Activated T-cell treated with anti-CD3 and anti-CD28 coated beads, Interleukin-2, amount 50 U/mL, for 24 hours (primary cell): ENCODE data around the gene ADAMTS6.
"Not testable (repeated sequence)": the region's sequence is repeated elsewhere in the genome, so short reads cannot be mapped to it uniquely, and the experiment has no call there.

Experiments used
- DNase-seq: peaks from one replicate; pipeline ENCODE4 v3.0.0-alpha.2; 2020
- H3K27ac Mint-ChIP-seq: 2 replicates; pipeline ENCODE4 v1.8.0; 2020; ENCODE audit warnings: mild to moderate bottlenecking, mixed read lengths
- H3K27me3 Mint-ChIP-seq: 2 replicates; pipeline ENCODE4 v1.8.0; 2020; ENCODE audit warnings: mixed read lengths
- H3K36me3 Mint-ChIP-seq: 2 replicates; pipeline ENCODE4 v1.8.0; 2020; ENCODE audit warnings: low read depth, mixed read lengths
- H3K4me1 Mint-ChIP-seq: 2 replicates; pipeline ENCODE4 v1.8.0; 2020; ENCODE audit warnings: low read depth, mixed read lengths
- H3K4me3 Mint-ChIP-seq: 2 replicates; pipeline ENCODE4 v1.8.0; 2020; ENCODE audit warnings: mild to moderate bottlenecking, moderate library complexity, mixed read lengths
- H3K9me3 Mint-ChIP-seq: 2 replicates; pipeline ENCODE4 v1.8.0; 2020; ENCODE audit warnings: mixed read lengths

Gene ADAMTS6, protein sequence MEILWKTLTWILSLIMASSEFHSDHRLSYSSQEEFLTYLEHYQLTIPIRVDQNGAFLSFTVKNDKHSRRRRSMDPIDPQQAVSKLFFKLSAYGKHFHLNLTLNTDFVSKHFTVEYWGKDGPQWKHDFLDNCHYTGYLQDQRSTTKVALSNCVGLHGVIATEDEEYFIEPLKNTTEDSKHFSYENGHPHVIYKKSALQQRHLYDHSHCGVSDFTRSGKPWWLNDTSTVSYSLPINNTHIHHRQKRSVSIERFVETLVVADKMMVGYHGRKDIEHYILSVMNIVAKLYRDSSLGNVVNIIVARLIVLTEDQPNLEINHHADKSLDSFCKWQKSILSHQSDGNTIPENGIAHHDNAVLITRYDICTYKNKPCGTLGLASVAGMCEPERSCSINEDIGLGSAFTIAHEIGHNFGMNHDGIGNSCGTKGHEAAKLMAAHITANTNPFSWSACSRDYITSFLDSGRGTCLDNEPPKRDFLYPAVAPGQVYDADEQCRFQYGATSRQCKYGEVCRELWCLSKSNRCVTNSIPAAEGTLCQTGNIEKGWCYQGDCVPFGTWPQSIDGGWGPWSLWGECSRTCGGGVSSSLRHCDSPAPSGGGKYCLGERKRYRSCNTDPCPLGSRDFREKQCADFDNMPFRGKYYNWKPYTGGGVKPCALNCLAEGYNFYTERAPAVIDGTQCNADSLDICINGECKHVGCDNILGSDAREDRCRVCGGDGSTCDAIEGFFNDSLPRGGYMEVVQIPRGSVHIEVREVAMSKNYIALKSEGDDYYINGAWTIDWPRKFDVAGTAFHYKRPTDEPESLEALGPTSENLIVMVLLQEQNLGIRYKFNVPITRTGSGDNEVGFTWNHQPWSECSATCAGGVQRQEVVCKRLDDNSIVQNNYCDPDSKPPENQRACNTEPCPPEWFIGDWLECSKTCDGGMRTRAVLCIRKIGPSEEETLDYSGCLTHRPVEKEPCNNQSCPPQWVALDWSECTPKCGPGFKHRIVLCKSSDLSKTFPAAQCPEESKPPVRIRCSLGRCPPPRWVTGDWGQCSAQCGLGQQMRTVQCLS (N-terminal part only)

GRCh38 chr5:65481635-65482295, at the start of gene ADAMTS6:
Gene ADAMTS6 (minus strand): TSS chr5:65481920. CDS start chr5:65473673, 8,247 bp downstream.
- Mint-ChIP-seq H3K9me3 (no peaks in the 10 kb centered on the region), H3K4me1 (peaks cover 19% of the 10 kb centered on the region), H3K27ac (peak within 1 kb of the TSS; percentile 93), H3K36me3 (peaks cover 4% of the 10 kb centered on the region), H3K4me3 (no peak within 1 kb of the TSS), H3K27me3 (no peaks in the 10 kb centered on the region)
- peak; percentile 81 for DNase-seq

- Mint-ChIP-seq H3K27ac (no peak overlapping the region), H3K4me3 (no peak overlapping the region)
Observed at GRCh38 chr5:65530904-65531303, 49.2 kb upstream of the ADAMTS6 start.

GRCh38 chr5:65525726-65526125, 44.0 kb upstream of the ADAMTS6 start:
- Mint-ChIP-seq H3K27ac (no peak overlapping the region), H3K4me1 (no peaks in the 10 kb centered on the region), H3K36me3 (peaks cover 84% of the 10 kb centered on the region), H3K4me3 (no peak overlapping the region), H3K27me3 (no peaks in the 10 kb centered on the region), H3K9me3 (no peaks in the 10 kb centered on the region)
- no peak for DNase-seq

More at GRCh38 chr5:65530904-65531303, 49.2 kb upstream of the ADAMTS6 start:
- H3K4me1 Mint-ChIP-seq = no peaks in the 10 kb centered on the region
- DNase-seq = no peak
- H3K27me3 Mint-ChIP-seq = no peaks in the 10 kb centered on the region
- peaks cover 73% of the 10 kb centered on the region for H3K36me3 Mint-ChIP-seq
- H3K9me3 Mint-ChIP-seq = no peaks in the 10 kb centered on the region

- Mint-ChIP-seq H3K4me1 (peaks cover 3% of the 10 kb centered on the region), H3K36me3 (peaks cover 29% of the 10 kb centered on the region), H3K27me3 (no peaks in the 10 kb centered on the region), H3K4me3 (no peak overlapping the region), H3K27ac (no peak overlapping the region), H3K9me3 (no peaks in the 10 kb centered on the region)
- DNase-seq = no peak
Observed at GRCh38 chr5:65512170-65512937, 30.6 kb upstream of the ADAMTS6 start.

GRCh38 chr5:65508978-65509377, 27.3 kb upstream of the ADAMTS6 start:
- Mint-ChIP-seq H3K36me3 (peaks cover 25% of the 10 kb centered on the region), H3K27ac (no peak overlapping the region), H3K9me3 (no peaks in the 10 kb centered on the region), H3K4me1 (peaks cover 3% of the 10 kb centered on the region), H3K27me3 (no peaks in the 10 kb centered on the region), H3K4me3 (no peak overlapping the region)
- DNase-seq = no peak

GRCh38 chr5:65506961-65507360, 25.2 kb upstream of the ADAMTS6 start:
- Mint-ChIP-seq H3K9me3 (no peaks in the 10 kb centered on the region), H3K27ac (no peak overlapping the region), H3K27me3 (no peaks in the 10 kb centered on the region), H3K4me1 (no peaks in the 10 kb centered on the region), H3K36me3 (peaks cover 31% of the 10 kb centered on the region), H3K4me3 (no peak overlapping the region)
- no peak for DNase-seq

DNA sequence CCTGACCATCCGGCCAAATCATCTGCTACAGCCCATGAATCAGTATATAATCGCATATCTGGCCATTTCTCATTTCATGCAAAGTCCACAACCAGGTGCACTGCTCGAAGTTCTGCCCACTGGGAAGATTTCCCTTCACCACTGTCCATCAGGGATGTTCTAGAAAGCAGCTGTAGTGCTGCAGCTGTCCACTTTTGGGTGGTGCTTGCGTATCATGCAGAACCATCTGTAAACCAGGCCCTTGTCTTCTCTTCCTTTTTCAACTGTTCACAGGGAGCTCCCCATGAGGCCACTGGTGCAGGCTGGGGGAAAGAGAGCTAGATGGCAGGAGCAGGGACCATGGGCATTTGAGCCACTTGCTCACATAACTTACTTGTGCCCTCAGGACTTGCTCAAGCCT, 7.4 kb upstream of the ADAMTS6 start:
- Mint-ChIP-seq H3K4me1 (no peaks in the 10 kb centered on the region), H3K27ac (no peak overlapping the region), H3K9me3 (no peaks in the 10 kb centered on the region), H3K27me3 (no peaks in the 10 kb centered on the region), H3K4me3 (no peak overlapping the region), H3K36me3 (peaks cover 10% of the 10 kb centered on the region)
- DNase-seq = no peak

GRCh38 chr5:65488038-65488687, 6.4 kb upstream of the ADAMTS6 start:
- DNase-seq, H3K4me1 Mint-ChIP-seq, H3K27ac Mint-ChIP-seq, H3K27me3 Mint-ChIP-seq, H3K4me3 Mint-ChIP-seq, H3K9me3 Mint-ChIP-seq: not testable (repeated sequence)
- H3K36me3 Mint-ChIP-seq = peaks cover 10% of the 10 kb centered on the region

- H3K27me3 Mint-ChIP-seq, H3K27ac Mint-ChIP-seq, DNase-seq, H3K4me3 Mint-ChIP-seq, H3K9me3 Mint-ChIP-seq: not testable (repeated sequence)
- Mint-ChIP-seq H3K4me1 (peaks cover 12% of the 10 kb centered on the region), H3K36me3 (peaks cover 14% of the 10 kb centered on the region)
Observed at GRCh38 chr5:65486803-65487202, 5.1 kb upstream of the ADAMTS6 start.

- no peak overlapping the region for H3K27ac Mint-ChIP-seq
- peaks cover 19% of the 10 kb centered on the region for H3K4me1 Mint-ChIP-seq
- no peaks in the 10 kb centered on the region for H3K9me3 Mint-ChIP-seq
- DNase-seq = no peak
- no peak overlapping the region for H3K4me3 Mint-ChIP-seq
- no peaks in the 10 kb centered on the region for H3K27me3 Mint-ChIP-seq
- peaks cover 14% of the 10 kb centered on the region for H3K36me3 Mint-ChIP-seq
Observed at GRCh38 chr5:65485405-65485804, 3.7 kb upstream of the ADAMTS6 start.

DNA sequence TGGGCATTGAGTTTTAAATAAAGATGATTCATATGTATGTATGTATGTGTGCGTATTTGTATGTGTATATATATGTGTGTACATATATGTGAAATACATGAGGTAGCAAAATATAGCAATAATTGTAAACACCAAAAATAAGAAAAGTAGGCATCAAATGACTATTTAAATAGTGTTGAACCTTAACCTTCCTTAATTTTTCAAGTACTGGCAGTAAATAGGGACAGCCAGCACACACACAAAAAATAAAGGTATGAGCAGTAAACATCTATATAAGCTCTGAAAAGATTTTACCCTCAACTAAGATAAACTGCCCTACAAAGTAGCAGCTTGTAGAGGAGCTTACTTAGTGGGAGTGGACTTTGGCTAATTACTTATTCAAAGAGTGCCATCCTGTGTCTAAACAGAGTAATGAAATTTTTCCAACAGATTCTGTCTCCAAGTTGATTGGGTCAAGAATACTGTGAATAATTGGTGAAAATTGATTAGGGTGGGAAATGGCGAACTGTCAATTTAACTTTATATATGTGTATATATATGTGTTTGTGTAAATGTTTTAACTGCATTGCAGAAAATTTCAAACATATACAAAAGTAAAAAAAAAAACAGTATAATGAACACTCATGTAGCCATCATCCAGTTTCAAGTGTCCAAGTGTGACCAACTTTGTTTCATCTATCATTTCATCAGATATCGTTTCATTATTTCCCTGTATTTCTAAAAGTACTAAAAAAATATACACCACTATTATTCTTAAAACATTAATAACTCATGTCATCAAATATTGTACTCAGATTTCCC, 2.0 kb upstream of the ADAMTS6 start:
- Mint-ChIP-seq H3K27ac (peak overlapping the region; percentile 93), H3K4me1 (peaks cover 19% of the 10 kb centered on the region), H3K9me3 (no peaks in the 10 kb centered on the region), H3K4me3 (no peak overlapping the region), H3K27me3 (no peaks in the 10 kb centered on the region), H3K36me3 (peaks cover 4% of the 10 kb centered on the region)
- no peak for DNase-seq

DNA sequence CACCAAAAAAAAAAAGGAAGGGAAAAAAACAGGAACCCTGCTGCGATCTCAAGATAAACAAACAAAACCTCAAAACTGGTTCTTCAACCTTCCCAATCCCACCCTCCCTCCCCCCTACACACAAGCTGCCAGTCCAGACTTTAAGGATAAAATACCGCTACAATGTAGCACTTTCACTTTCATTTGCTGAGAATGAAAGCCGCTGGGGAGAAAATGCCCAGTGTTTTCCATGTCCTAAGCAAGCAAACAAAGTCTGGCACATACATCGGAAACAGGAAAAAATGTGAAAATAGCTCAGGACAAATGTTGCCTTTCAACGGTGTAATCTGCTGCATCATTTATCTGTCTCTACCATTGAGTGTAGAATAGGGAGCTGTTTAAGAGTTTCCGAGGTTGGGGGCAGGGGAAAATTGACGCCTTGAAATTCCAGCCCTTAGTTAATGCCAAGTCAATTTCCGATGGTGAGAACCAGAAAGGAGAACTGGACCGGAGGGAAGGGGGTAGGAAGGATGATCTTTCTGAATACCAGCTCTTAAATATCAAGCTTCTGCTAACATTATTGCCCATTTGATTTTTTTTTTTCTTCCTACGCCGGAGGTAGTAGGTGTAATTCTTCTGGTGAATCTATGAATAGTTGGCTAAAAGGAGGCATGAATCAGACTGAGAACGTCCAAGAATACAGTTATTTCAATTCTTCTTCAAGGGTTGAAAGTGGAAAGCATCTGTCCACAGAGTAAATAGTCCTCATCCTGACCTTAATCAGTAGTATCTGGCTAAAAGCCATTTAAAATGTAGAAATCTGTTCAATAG, 1.2 kb upstream of the ADAMTS6 start:
- H3K4me3 Mint-ChIP-seq = no peak overlapping the region

More for the DNA sequence above, 1.2 kb upstream of the ADAMTS6 start:
- Mint-ChIP-seq H3K27ac (peak overlapping the region; percentile 93), H3K36me3 (peaks cover 4% of the 10 kb centered on the region), H3K27me3 (no peaks in the 10 kb centered on the region), H3K9me3 (no peaks in the 10 kb centered on the region), H3K4me1 (peaks cover 19% of the 10 kb centered on the region)
- DNase-seq = no peak
